HUES64 (cell line): ENCODE results near the gene TNIP2.

Experiments
- H3K27ac ChIP-seq: 2 replicates; pipeline ENCODE4 v1.7.0; 2013; ENCODE audit warnings: low read depth, low read length, inconsistent platforms
- H3K27me3 ChIP-seq: 2 replicates; pipeline ENCODE4 v1.6.1; 2013; ENCODE audit warnings: mild to moderate bottlenecking, low read length; ENCODE audit not compliant: insufficient read depth
- H3K36me3 ChIP-seq: 2 replicates; pipeline ENCODE4 v1.6.1; 2013; ENCODE audit warnings: mild to moderate bottlenecking, low read length; ENCODE audit not compliant: insufficient read depth
- H3K4me1 ChIP-seq: 2 replicates; pipeline ENCODE4 v1.6.1; 2013; ENCODE audit warnings: mild to moderate bottlenecking, low read length, moderate library complexity; ENCODE audit not compliant: insufficient read depth
- H3K4me3 ChIP-seq: 2 replicates; pipeline ENCODE4 v1.5.1; 2013; ENCODE audit warnings: mild to moderate bottlenecking, low read length, moderate library complexity
- H3K9ac ChIP-seq: 2 replicates; pipeline ENCODE4 v1.6.1; 2013; ENCODE audit warnings: mild to moderate bottlenecking, low read depth, low read length
- H3K9me3 ChIP-seq: 2 replicates; pipeline ENCODE4 v1.6.1; 2013; ENCODE audit warnings: low read depth, low read length; ENCODE audit not compliant: insufficient read depth
- WGBS: fragments of 150-250, 120-280 bp; methylation state at CpG from one replicate; pipeline ENCODE4 v1.1.7; 2013; ENCODE audit warnings: missing lambda C conversion rate; 5-methylcytosine and 5-hydroxymethylcytosine counted together

The TNIP2 gene

DNA sequence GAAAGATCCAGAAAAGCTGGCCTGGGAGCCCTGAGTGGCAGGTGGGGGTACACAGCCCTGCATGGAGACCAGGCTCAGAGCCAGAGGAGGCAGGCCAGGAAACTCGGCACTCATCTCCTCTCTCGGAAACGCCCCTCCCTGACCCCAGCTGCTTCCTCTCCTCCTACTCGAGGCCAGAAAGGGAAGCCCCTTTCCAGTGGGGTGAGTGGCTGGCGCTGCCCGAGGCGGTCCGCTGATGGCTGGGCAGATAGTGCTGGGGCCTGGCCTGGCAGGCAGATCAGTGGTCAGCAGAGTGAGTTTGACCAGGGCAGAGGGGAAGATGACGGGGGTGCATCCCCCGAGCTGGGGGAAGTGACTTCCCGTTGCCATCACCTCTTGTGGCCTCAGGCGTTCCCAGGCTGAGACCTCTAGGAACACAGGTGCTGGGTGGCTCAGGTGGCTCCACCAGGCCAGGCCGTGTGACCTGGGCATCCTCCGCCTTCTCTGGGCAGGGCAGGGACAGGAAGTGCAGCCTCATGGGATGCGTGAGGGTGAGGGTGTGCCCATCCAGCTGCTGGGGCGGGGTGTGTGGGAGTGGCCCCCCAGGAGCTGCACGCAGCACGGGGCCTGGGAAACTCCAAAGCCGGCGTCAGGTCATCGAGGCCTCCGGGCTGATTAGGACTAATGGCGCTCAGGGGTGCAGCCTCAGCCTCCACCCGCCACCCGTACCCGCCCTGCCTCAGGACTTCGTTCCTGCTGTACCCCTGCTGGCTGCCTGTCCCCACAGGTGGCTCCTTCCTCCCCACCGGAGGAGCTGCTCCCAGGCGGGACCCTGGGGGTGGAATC, 42.5 kb upstream of the TNIP2 start:
- Histone ChIP-seq H3K27me3 (peaks cover 6% of the 10 kb centered on the region), H3K9ac (no peak overlapping the region), H3K4me3 (no peak overlapping the region), H3K9me3 (no peaks in the 10 kb centered on the region), H3K36me3 (no peaks in the 10 kb centered on the region), H3K27ac (no peak overlapping the region), H3K4me1 (peaks cover 12% of the 10 kb centered on the region)
- 86% methylated on average over 29 of the region's 29 CpGs for WGBS

DNA sequence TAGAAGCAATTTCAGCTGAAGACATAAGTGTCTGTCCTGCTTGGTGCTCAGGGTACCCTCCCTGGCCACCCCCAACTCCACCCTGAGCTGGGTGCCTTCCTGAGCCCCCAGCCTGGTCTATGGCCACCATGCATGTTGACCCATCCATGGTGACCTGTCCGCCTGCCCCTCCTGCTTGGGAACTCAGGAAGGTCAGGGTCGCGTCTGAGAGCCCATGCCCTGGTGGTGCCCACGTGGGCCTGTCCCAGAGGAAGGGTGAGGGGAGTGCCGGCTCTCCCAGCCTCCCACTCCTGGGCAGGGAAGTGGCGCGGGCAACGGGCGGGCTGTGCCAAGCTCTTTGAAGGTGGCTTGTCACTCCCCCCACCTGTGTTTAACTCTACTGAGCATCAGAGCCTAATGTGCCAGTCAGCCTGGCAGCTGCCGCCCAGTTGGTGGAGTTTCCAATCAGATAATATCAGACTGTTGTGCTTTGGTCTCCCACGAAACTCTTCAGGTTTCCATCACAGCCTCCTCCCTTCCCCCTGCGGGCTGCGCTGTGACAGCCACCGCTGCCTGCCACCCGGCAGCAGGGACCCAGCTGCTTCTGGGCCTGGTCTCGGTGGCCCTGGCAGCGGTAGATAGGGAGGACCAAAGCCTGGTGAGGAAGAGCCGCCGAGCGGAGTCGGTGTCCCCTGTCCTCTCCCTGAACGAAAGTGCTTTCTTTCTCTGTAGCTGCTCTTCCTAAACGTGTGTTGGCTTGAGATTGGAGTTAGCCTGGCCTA, 41.6 kb upstream of the TNIP2 start:
- no peak overlapping the region for H3K27ac ChIP-seq
- H3K27me3 ChIP-seq = peaks cover 13% of the 10 kb centered on the region
- WGBS = 91% methylated on average over 23 of the region's 23 CpGs
- H3K4me3 ChIP-seq = no peak overlapping the region
- no peaks in the 10 kb centered on the region for H3K36me3 ChIP-seq
- H3K9me3 ChIP-seq = no peaks in the 10 kb centered on the region
- H3K4me1 ChIP-seq = peaks cover 12% of the 10 kb centered on the region
- no peak overlapping the region for H3K9ac ChIP-seq

DNA sequence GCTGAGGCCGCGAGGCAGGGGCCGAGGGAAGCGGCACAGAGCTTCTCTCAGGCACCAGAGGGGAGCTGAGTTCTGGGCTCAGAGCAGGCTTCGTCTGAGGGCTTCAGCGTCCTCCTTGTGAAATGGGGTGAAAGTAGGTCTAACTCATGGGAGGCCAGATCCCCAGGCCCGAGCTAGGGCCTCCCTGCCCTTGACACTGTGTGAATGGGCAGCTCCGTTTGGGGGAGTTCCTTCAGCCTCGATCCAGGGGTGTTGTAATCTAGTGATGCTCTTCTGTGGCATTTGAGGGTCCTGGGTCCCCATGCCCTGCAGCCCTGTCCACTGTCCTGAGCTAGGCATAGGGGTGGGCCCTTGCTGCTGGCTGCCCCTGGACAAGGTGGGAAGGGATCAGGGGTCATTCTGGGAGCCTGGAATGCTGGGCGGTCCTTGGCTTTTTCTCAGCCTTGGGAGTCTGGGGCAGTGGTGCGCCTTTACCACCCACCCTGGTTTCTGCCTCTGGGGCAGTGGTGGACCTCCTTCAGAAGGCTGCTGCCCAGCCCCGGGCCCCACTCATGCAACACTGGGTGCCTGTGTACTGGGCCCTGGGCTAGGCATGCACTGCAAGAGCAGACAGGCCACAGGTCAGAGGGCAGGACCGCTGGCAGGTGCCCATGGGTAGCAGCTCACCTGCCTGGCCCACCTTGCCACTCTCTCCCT, 40.9 kb upstream of the TNIP2 start:
- Histone ChIP-seq H3K36me3 (no peaks in the 10 kb centered on the region), H3K27me3 (peaks cover 20% of the 10 kb centered on the region), H3K4me3 (no peak overlapping the region), H3K9ac (no peak overlapping the region), H3K9me3 (no peaks in the 10 kb centered on the region), H3K4me1 (peaks cover 12% of the 10 kb centered on the region), H3K27ac (no peak overlapping the region)
- WGBS = 94% methylated on average over 13 of the region's 13 CpGs

DNA sequence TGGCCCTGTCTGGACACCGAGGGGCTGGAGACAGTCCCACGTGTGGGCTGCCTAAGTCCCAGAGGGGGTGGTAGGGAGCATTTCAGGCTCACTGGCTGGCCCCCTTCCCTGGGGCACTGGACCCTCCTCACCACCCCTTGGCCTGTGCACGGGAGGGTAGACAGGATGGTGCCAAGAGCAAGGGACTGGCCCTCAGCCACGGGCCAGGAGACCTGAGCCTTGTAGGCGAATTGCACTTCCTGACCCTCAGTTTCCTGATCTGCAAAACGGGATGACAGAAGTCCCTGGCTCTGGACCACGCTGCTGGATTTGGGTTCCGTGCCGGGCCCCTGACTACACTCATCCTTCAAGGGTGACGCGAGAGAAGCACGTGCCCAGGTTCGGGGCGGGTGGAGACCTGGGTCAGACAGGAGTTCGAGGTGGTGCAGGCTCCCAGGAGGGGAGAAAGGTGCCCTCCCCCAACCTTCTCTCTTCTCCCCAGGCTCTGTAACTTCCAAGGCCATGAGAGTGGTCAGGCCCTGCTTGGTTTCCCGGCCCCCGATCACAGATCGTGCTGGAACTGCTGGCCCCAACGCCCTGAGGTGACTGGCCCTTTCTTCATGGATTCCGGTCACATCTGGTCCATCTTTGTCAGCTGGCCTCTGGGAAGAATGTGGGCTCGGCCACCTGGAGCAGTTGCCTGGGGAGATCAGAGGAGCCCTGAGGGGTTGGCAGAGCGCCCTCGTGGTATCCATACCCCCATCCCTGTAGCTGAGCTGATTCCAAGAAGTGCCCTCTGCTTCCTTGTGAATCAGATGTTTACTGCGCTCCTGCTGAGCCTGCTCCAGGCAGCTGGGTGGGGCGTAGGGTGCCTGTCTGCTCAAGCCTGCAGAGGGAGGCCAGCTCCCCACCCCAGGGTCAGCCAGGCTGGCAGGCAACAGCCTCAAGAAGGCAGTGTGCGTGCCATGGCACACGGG, 40.0 kb upstream of the TNIP2 start:
- no peak overlapping the region for H3K9ac ChIP-seq

DNA sequence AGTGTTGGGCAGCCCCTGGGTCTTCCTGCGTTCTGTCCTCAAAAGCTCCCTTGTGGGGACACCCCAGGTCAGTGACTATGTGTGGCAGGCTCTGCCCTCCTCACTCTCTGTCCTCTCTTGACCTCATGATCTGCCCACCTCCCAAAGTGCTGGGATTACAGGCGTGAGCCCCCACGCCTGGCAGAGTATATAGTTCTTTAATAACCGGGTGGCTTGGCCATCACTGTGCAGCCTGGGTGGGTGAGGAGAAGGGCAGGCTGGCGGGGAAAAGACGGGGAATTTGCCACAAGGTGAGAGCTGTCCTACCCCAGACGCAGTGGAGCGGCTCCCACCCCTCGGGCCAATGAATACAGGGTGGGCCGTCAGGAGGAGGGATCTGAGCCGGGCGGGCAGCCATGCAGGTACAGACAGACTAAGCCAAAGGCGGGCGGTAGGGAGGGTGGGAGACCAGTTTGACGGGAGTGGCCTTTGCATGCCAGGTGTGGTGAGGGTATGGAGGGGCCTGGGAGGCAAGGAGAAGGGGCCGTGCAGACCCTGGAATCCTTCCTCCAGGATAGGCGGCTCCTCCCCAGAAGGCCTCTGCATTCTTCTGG, 39.3 kb upstream of the TNIP2 start:
- Histone ChIP-seq H3K4me3 (no peak overlapping the region), H3K27me3 (peaks cover 25% of the 10 kb centered on the region), H3K4me1 (peaks cover 2% of the 10 kb centered on the region; the same call in 1 of the 2 replicates), H3K9ac (no peak overlapping the region), H3K9me3 (no peaks in the 10 kb centered on the region), H3K36me3 (no peaks in the 10 kb centered on the region), H3K27ac (no peak overlapping the region)
- 85% methylated on average over 17 of the region's 17 CpGs for WGBS

More for the DNA sequence above, 40.0 kb upstream of the TNIP2 start:
- WGBS = 85% methylated on average over 27 of the region's 27 CpGs
- no peak overlapping the region for H3K4me3 ChIP-seq
- H3K9me3 ChIP-seq = no peaks in the 10 kb centered on the region
- H3K27me3 ChIP-seq = peaks cover 25% of the 10 kb centered on the region
- H3K27ac ChIP-seq = no peak overlapping the region
- H3K4me1 ChIP-seq = peaks cover 9% of the 10 kb centered on the region
- H3K36me3 ChIP-seq = no peaks in the 10 kb centered on the region

DNA sequence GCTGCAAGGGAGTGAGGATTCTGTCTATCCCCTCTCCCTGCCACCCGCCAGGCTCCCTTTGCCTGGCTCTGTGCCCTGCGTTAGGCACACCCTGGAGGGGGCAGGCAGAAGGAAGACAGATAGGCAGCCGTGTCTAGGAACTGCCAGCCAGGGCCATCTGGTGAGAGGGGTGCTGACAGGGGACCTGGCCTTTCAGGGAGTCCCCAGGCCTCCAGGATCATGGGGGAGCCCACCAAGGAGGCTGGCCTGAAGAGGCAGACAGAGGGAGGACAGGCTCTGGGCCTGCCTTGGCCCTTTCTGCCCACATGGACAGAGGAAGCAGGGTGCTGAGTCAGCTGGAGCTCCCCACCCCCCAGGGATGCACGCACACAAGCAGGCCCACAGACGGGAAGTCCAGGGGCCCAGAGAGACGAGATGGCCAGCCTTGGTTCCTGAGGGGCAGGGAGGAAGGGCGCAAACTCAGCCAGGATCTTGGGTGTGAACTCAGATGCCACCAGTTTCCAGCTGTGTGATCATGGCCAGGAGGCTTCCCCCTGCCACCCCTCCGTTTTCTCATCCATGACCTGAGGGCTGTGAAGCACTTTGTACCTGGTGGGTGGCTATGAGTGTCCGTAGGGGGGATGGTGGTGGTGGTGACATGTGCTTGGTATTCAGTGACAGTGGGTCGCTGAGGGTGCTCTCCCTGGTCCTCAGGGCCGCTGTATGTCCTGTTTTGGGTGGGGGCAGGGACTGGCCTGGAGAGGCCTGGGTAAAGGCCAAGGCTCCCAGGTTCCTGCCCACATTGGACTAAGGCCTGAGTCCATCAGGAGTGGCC, 38.6 kb upstream of the TNIP2 start:
- H3K27ac ChIP-seq = no peak overlapping the region
- 85% methylated on average over 11 of the region's 11 CpGs for WGBS
- no peak overlapping the region for H3K4me3 ChIP-seq
- H3K4me1 ChIP-seq = no peaks in the 10 kb centered on the region
- no peaks in the 10 kb centered on the region for H3K36me3 ChIP-seq
- no peak overlapping the region for H3K9ac ChIP-seq
- no peaks in the 10 kb centered on the region for H3K9me3 ChIP-seq
- peaks cover 25% of the 10 kb centered on the region for H3K27me3 ChIP-seq

DNA sequence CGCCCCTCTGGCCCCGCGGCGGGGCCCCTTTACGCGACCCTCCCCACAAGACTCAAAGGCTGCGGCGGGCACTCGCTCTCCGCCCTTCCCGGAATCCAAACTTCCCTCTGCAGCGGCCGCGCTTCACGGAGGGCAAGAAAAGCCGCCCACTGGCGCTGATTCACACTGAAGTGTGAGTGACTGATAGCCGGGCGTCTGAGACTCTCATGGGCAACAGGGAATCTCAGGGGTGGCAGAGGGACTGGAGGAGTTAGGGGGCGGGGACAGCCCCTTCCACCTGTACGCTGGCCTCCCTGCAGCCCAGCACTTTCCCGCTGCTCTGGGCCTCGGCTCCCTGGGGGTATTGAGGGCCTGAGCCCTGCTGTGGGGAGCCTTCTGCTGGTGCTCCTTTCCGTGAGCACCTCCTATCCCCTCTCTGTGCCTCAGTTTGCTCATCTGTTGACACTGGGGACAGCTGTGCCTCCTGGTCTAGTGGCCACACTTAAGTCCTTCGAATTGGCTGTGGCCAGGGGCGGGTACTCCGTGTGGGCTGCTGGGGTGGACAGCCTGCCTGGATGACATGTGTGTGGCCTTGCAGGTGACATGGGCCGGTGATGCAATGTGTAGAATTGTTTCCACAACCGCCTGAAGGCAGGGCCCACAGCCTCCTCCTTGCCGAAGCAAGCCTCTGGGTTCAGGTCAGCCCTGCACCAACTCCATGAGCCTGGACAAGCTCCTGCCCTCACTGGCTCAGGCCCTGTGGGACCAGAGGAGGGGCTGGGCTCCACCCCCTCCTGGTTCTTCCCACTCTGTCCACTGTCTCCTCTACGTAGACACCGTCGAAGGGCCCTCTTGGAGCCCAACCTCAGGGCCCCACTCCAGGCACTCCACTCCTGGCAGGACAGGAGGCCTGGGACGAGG, 37.7 kb upstream of the TNIP2 start:
- 32% methylated on average over 34 of the region's 34 CpGs for WGBS
- H3K27ac ChIP-seq = no peak overlapping the region
- no peaks in the 10 kb centered on the region for H3K9me3 ChIP-seq
- peak overlapping the region; percentile 49 for H3K4me3 ChIP-seq
- no peaks in the 10 kb centered on the region for H3K4me1 ChIP-seq
- H3K9ac ChIP-seq = no peak overlapping the region; the same call in 1 of the 2 replicates
- H3K27me3 ChIP-seq = peaks cover 25% of the 10 kb centered on the region
- no peaks in the 10 kb centered on the region for H3K36me3 ChIP-seq

DNA sequence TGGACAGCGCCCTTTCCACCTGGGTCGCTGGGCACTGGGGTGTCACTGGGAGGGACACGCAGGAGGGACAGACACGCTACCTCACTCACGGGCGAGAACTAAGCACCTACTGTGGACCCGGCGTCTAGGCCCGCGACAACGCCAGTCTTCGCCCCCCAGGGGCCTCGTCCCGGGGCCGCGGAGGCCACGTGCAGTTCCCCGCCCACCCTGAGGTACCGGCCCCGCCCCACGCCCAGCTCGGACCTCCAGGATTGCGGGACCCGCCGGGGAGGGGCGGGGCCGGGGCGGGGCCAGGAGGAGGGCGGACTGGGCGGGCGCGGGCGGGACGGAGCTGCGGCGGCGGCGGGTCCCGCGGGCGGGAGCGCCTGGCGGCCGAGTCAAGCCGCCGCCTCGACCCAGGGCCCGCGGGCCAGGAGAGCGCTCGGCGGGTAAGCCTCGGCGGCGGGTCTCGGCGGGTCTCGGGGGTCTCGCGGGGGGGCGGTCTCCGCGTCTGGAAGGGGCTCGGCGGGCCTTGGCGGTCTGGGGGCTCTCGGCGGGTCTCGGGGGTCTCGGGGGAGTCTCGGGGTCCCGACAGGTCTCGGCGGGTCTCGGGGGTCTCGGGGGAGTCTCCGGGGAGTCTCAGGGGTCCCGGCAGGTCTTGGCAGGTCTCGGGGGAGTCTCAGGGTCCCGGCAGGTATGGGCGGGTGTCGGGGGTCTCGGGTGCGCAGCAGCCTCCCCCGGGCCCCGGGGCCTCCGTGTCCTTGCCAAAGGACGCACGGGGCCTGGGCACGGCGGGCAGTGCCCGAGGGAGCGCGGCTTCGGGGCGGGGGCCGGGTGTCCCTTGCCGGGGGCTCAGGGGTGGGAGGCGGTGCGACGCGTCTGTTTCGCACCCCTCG, 36.8 kb upstream of the TNIP2 start, which contains the start of gene SH3BP2:
TSS of gene SH3BP2 (plus strand) at position 375 of the 875 bp plus-strand sequence. CDS start 27,533 bp downstream, outside the sequence.
- 5% methylated on average over 104 of the region's 104 CpGs for WGBS
- H3K27me3 ChIP-seq = peaks cover 25% of the 10 kb centered on the region
- H3K4me3 ChIP-seq = peak within 1 kb of the TSS; percentile 49
- no peaks in the 10 kb centered on the region for H3K4me1 ChIP-seq
- no peaks in the 10 kb centered on the region for H3K36me3 ChIP-seq
- no peaks in the 10 kb centered on the region for H3K9me3 ChIP-seq
- no peak within 1 kb of the TSS; the same call in 1 of the 2 replicates for H3K9ac ChIP-seq
- H3K27ac ChIP-seq = no peak within 1 kb of the TSS
